PC-9 (cell line): Measurements from ENCODE around the gene MTA3.
"Not testable (repeated sequence)": the region's sequence is repeated elsewhere in the genome, so short reads cannot be mapped to it uniquely, and the experiment has no call there.

Experiments
- CTCF ChIP-seq: fragments of 200-600 bp; sonication (generic); conservative IDR thresholded peaks from 2 replicates; pipeline ENCODE4 v1.6.1; 2017; ENCODE audit warnings: mixed run types, antibody characterized with exemption, mild to moderate bottlenecking, moderate library complexity
- EZH2 ChIP-seq: fragments of 200-600 bp; sonication (generic); IDR thresholded peaks from 2 replicates; pipeline ENCODE4 v1.8.0; 2017; ENCODE audit warnings: antibody characterized with exemption, low read depth

DNA sequence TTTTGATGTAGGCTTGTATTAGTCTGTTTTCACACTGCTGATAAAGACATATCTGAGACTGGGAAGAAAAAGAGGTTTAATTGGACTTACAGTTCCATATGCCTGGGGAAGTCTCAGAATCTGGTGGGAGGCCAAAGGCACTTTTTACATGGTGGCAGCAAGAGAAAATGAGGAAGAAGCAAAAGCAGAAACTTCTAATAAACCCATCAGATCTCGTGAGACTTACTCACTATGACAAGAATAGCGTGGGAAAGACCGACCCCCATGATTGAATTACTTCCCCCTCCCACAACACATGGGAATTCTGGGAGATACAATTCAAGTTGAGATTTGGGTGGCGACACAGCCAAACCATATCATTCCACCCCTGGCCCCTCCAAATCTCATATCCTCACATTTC, 162.9 kb downstream of the MTA3 start:
- not testable (repeated sequence) for TF ChIP-seq CTCF, EZH2
